Activated naive CD8-positive, alpha-beta T cell (primary cell): ENCODE data around the gene YWHAQ.

Source experiments
- H3K27ac Mint-ChIP-seq: one replicate; pipeline ENCODE4 v1.8.0; 2021; ENCODE audit warnings: mixed read lengths
- H3K27me3 Mint-ChIP-seq: one replicate; pipeline ENCODE4 v1.8.0; 2021; ENCODE audit warnings: mixed read lengths
- H3K36me3 Mint-ChIP-seq: one replicate; pipeline ENCODE4 v1.8.0; 2021; ENCODE audit warnings: mixed read lengths
- H3K4me1 Mint-ChIP-seq: one replicate; pipeline ENCODE4 v1.8.0; 2021; ENCODE audit warnings: low read depth, mixed read lengths
- H3K4me3 Mint-ChIP-seq: one replicate; pipeline ENCODE4 v1.8.0; 2021; ENCODE audit warnings: mild to moderate bottlenecking, mixed read lengths
- H3K9me3 Mint-ChIP-seq: one replicate; pipeline ENCODE4 v1.8.0; 2021; ENCODE audit warnings: low read depth, mixed read lengths

YWHAQ gene

DNA sequence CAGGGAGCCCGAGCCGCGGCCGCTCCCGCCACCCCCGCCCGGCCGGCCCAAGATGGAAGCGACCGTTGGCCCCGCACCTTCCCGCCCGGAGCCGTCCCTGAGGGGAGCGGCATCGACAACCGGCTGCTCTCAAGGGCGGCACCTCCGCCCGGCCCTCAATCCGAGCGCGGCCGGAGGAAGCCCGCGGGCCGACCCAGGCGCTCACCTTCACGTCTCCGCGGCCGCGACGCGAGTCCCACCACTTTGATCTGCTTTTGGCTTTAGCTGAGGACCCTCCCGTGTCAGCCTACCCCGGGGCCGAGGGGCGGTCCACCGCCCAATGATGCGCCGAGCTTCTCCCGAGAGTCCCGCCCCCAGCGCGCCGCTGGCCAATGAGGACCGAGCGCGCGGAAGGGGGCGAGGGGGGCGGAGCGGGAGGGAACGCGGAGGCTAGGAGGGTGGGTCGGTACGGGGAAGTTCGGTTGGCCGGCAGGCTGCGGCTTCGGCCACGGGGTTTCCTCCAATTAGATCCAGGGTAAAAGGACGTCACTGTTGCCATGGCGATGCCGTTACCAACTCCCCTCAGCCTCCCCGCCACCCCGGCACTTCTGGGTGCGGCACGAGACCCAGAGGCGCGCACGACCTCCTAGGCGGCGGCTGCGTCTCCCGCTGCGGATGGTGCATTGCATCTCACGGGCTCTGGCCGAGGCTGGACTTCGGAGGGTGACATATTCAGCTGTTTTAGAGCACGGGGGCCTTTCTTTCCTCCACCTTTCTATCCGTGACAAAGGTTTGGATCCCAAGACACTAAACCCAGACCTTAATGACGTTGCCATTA, at the start of gene YWHAQ:
YWHAQ (minus strand) TSS at position 262 of the 817 bp plus-strand sequence. CDS start 545 bp downstream, outside the sequence.
- Mint-ChIP-seq H3K9me3 (no peaks in the 10 kb centered on the region), H3K4me3 (peak within 1 kb of the TSS; percentile 97), H3K36me3 (peaks cover 24% of the 10 kb centered on the region), H3K27ac (peak within 1 kb of the TSS; percentile 91), H3K4me1 (peaks cover 44% of the 10 kb centered on the region), H3K27me3 (no peaks in the 10 kb centered on the region)

DNA sequence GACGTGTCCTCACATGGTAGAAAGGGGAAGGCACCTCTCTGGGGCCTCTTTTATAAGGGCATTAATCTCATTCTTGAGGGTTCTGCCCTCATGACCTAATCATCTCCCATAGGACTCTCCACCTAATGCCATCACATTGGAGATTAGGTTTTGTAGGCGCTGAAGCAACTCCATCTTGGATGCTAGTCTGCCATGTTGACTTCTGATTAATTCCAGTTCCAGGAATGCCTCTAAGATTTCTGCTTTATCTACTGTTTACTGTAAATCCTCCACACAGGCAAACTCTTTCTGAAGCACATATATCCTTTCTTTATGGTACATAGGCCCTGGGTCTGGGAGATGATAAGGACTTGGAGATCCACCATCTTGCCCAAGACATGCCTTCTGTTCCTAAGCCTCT, 49.3 kb upstream of the YWHAQ start:
- Mint-ChIP-seq H3K4me1 (peaks cover 4% of the 10 kb centered on the region), H3K36me3 (no peaks in the 10 kb centered on the region), H3K9me3 (no peaks in the 10 kb centered on the region), H3K4me3 (no peak overlapping the region), H3K27ac (no peak overlapping the region), H3K27me3 (no peaks in the 10 kb centered on the region)

DNA sequence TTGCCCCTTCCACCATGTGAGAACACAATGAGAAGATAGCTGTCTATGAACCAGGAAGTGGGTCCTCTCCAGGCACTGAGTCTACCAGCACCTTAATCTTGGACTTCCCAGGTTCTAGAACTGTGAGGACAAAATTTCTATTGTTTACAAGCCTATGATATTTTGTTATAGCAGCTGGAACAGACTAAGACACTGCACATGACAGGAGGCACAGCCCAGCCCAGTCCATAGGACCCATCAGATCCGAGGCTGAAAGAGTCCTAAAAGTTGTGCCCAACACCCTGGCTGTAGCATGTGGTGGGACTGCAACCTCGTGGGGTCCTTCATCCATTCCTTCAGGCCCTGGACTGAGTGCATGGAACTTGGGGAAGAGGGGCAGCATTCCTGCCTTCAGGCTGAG, 48.4 kb upstream of the YWHAQ start:
- Mint-ChIP-seq H3K4me1 (peaks cover 4% of the 10 kb centered on the region), H3K36me3 (no peaks in the 10 kb centered on the region), H3K27ac (no peak overlapping the region), H3K27me3 (no peaks in the 10 kb centered on the region), H3K4me3 (no peak overlapping the region), H3K9me3 (no peaks in the 10 kb centered on the region)

DNA sequence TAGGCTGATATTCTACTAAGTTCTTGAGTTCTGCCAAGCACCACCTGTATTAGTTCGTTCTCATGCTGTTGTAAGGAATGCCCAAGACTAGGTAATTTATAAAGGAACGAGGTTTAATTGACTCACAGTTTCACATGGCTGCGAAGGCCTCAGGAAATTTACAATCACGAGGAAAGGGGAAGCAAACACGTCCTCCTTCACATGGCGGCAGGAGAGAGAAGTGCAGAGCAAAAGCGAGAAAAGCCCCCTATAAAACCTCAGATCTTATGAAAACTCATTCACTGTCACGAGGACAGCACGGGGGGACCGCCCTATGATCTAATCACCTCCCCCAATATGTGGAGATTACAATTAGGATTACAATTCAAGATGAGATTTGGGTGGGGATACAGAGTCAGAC, 47.7 kb upstream of the YWHAQ start:
- no peaks in the 10 kb centered on the region for H3K9me3 Mint-ChIP-seq
- H3K4me1 Mint-ChIP-seq: peaks cover 4% of the 10 kb centered on the region
- no peaks in the 10 kb centered on the region for H3K36me3 Mint-ChIP-seq
- H3K4me3 Mint-ChIP-seq: no peak overlapping the region
- no peaks in the 10 kb centered on the region for H3K27me3 Mint-ChIP-seq
- no peak overlapping the region for H3K27ac Mint-ChIP-seq

DNA sequence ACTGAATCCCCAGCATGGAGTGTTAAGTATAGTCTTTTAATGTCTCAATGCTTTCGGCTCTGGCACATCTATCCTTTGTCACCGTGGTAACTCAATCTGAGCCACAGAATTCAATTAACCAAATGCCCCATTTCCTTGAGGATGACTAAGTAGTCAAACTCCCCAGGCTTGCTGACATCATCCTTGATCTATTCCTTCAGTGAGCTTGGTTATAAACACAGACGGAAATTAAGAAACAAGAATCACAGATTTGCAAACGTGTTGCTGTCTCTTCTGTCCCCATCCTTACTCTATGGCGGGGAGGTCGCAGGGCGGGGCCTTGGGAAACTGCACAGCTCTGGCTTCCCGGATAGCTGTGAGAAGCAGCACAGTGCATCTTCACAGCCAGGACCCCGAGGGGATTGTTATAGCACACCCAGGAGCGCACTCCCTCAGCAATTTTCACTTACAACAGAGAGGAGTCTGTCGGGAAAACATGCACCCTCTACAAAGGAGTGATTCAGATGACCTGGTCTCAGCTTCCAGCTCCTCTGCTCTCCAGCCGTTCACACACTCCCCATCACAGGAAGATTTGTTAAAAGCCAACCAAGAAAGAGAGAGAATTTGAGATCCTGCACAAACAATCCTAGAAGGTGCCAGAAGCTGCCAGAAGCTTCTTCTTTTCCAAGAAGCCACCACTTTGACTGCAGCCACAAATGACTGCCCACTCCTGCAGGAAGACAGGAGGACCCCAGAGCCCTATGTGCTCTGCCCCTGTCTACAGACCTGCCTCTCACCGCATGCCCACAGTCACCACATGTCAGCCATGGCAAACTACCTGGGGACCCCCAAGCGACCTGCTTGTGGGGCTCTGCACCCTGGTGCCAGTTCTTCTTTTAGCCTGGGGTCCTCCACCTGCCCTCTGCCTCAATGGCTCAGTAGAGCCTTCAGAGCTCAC, 44.9 kb upstream of the YWHAQ start:
- no peaks in the 10 kb centered on the region for H3K9me3 Mint-ChIP-seq
- no peaks in the 10 kb centered on the region for H3K36me3 Mint-ChIP-seq
- no peak overlapping the region for H3K27ac Mint-ChIP-seq
- H3K4me3 Mint-ChIP-seq: no peak overlapping the region
- H3K4me1 Mint-ChIP-seq: no peaks in the 10 kb centered on the region
- no peaks in the 10 kb centered on the region for H3K27me3 Mint-ChIP-seq

DNA sequence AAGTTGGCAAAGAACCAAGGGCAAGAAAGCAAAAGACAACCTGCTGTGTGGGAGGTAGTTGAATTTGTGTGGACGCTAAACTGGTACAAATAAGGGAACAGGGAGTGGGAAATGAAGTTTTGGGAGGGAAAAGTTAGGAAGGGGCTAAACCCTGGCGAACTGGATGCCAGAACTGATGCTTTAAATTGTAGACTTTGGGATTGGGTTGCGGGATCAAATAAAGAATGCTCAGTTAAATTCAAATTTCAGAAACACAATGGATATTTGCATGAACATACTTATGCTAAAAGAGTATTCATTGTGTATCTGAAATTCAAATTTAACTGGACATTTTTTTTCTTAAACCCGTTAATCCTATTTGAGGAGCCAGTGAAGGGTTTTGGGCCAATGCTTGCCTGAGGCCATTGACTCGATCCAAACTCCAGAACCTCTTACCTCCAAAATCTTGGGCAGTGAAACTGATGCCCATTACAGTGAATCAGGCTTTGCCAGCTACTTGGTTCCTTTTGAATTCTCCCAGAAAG, 44.2 kb upstream of the YWHAQ start:
- Mint-ChIP-seq H3K36me3 (no peaks in the 10 kb centered on the region), H3K4me3 (no peak overlapping the region), H3K9me3 (no peaks in the 10 kb centered on the region), H3K27me3 (no peaks in the 10 kb centered on the region), H3K4me1 (no peaks in the 10 kb centered on the region), H3K27ac (no peak overlapping the region)

DNA sequence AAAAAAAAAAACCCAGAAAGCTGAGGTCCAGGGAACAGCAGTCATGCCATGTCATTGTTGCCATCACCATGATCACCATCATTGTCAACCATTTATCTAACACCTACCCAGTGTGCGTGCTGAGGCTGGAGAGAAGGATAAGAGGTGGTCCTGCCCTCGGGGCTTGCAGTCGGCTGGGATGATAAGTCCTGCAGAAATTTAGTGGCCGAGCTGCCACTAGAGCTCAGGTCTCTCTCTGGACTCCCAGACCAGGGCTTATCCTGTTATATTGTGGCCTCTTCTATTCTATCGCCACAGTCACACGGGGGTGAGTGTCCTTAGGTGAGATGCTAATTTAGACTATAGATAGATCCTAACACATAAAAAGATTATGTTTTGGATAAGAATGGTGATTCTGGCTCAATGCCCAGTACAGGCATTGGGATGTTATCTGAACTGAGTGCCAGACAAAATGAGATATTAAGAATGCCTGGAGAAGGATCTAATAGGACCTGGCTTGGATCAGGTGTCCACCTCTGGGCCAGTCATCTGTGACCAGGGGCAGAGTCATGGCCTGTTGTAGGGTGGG, 43.2 kb upstream of the YWHAQ start:
- H3K36me3 Mint-ChIP-seq: no peaks in the 10 kb centered on the region
- H3K27ac Mint-ChIP-seq: no peak overlapping the region
- no peaks in the 10 kb centered on the region for H3K9me3 Mint-ChIP-seq
- no peaks in the 10 kb centered on the region for H3K27me3 Mint-ChIP-seq
- H3K4me3 Mint-ChIP-seq: no peak overlapping the region
- H3K4me1 Mint-ChIP-seq: no peaks in the 10 kb centered on the region

DNA sequence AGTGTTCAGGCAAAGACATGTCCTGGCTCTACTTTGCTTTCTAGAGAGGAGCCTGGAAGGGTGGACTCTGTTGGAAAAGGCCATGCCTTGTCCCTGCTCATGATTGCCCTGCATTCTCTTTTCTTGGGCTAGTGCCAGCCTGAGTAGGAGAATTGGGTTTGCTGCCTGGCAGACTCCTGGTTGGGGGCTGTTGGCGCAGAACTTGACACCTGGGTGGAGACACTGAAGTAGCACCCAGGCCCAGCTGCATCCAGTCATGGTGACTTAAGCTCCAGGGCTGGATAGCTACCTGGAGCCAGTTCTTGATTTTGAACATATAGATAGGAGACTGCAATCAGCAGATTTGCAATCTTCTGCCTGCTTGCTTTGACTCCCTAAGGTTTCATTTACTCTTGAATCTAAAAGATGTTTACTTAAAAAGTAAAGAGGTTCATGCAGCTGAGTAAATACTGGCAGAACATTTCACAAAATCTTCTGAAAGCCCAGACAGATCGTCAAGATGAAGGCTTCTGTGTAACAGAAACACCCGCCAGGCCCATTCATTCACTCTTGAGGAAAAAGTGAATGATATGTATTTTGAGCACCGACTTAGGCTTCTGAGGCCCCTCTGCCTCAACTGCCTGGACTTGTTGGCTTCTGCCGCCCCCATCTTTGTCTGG, 38.0 kb upstream of the YWHAQ start:
- H3K4me3 Mint-ChIP-seq: no peak overlapping the region
- H3K4me1 Mint-ChIP-seq: peaks cover 1% of the 10 kb centered on the region
- peaks cover 2% of the 10 kb centered on the region for H3K27me3 Mint-ChIP-seq

DNA sequence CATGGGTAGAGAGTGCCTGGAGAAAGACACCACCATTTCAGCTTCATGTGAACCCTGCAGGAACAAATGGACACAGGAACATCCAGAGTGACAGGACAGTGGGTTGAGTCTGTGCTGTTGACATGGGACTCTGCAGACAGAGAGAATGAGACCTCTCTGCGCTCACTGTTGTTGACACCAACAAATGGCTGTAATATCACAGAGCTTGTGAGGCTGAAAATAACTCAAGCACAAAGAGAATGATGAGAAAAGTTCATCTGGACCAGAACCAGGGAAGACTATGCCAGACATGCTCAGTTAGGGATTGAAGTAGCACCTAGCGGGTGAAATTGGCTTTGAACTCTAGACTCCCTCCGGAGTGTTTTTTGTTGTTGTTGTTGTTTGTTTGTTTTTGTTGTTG, 37.0 kb upstream of the YWHAQ start:
- no peak overlapping the region for H3K4me3 Mint-ChIP-seq
- no peaks in the 10 kb centered on the region for H3K36me3 Mint-ChIP-seq
- H3K27me3 Mint-ChIP-seq: peaks cover 2% of the 10 kb centered on the region

More for the DNA sequence above, 38.0 kb upstream of the YWHAQ start:
- Mint-ChIP-seq H3K36me3 (no peaks in the 10 kb centered on the region), H3K27ac (no peak overlapping the region), H3K9me3 (no peaks in the 10 kb centered on the region)

DNA sequence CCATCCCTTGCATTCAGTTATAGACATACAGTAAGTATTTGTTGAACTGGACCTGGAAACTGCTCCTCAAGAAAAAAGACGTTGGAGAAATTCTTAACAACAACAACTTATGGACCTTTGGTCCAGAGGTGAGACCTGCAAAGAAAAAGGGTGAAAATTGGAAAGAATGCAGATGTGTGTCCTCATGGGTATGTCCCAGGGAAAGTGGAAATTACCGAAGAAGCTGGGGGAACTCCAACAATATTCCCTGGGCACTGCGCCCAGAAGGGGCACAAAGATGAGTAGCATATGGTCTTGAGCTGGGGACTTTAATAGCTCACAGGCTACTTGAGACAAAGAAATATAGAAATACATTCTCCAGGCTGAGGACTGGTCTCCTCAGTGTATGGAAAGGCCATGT, 35.5 kb upstream of the YWHAQ start:
- no peak overlapping the region for H3K27ac Mint-ChIP-seq

More for the DNA sequence above, 37.0 kb upstream of the YWHAQ start:
- Mint-ChIP-seq H3K9me3 (no peaks in the 10 kb centered on the region), H3K4me1 (peaks cover 6% of the 10 kb centered on the region), H3K27ac (no peak overlapping the region)

DNA sequence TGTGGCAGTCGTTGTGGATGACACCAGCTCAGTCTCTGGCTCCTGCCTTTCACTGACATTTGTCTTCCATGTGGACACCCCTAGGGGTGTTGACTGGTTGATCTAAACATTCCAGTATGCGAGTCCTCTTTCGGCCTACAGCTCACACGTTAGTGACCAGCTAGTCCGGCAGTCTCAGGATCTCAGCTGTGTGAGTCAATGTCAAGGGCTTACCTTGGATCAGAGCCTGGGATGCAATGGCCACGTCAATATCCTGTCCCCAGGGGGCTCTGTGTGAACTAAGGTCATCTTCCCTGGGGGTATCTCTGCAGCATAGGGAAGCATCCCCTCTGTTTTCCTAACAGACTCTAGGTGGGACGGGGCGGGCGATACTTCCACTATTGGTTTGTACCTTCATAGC, 35.1 kb upstream of the YWHAQ start:
- no peak overlapping the region for H3K27ac Mint-ChIP-seq
- H3K36me3 Mint-ChIP-seq: no peaks in the 10 kb centered on the region
- peaks cover 2% of the 10 kb centered on the region for H3K27me3 Mint-ChIP-seq
- no peaks in the 10 kb centered on the region for H3K9me3 Mint-ChIP-seq
- no peak overlapping the region for H3K4me3 Mint-ChIP-seq
- peaks cover 6% of the 10 kb centered on the region for H3K4me1 Mint-ChIP-seq

More for the DNA sequence above, 35.5 kb upstream of the YWHAQ start:
- H3K4me3 Mint-ChIP-seq: no peak overlapping the region
- peaks cover 6% of the 10 kb centered on the region for H3K4me1 Mint-ChIP-seq
- H3K27me3 Mint-ChIP-seq: peaks cover 2% of the 10 kb centered on the region
- H3K9me3 Mint-ChIP-seq: no peaks in the 10 kb centered on the region
- no peaks in the 10 kb centered on the region for H3K36me3 Mint-ChIP-seq

DNA sequence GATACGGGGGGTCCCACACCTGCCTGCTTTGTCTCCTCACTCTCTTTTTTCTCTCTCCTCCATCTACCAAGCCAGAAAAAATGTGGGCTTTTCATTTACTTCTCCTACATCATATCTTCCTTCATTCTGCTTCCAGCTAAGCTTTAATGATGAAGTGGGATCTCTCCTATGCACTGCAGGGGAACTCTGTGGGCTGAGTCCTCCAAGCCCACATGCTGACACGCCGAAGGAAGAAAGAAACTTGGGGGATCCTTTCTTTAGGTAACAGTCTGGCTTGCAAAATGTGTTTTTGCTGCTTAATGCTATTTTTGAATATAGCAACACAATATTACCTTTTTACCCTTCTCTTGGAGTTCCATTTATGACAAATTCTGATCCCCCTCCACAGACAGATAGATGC, 33.6 kb upstream of the YWHAQ start:
- Mint-ChIP-seq H3K9me3 (no peaks in the 10 kb centered on the region), H3K27ac (no peak overlapping the region), H3K36me3 (no peaks in the 10 kb centered on the region), H3K27me3 (peaks cover 2% of the 10 kb centered on the region), H3K4me3 (no peak overlapping the region), H3K4me1 (peaks cover 6% of the 10 kb centered on the region)

DNA sequence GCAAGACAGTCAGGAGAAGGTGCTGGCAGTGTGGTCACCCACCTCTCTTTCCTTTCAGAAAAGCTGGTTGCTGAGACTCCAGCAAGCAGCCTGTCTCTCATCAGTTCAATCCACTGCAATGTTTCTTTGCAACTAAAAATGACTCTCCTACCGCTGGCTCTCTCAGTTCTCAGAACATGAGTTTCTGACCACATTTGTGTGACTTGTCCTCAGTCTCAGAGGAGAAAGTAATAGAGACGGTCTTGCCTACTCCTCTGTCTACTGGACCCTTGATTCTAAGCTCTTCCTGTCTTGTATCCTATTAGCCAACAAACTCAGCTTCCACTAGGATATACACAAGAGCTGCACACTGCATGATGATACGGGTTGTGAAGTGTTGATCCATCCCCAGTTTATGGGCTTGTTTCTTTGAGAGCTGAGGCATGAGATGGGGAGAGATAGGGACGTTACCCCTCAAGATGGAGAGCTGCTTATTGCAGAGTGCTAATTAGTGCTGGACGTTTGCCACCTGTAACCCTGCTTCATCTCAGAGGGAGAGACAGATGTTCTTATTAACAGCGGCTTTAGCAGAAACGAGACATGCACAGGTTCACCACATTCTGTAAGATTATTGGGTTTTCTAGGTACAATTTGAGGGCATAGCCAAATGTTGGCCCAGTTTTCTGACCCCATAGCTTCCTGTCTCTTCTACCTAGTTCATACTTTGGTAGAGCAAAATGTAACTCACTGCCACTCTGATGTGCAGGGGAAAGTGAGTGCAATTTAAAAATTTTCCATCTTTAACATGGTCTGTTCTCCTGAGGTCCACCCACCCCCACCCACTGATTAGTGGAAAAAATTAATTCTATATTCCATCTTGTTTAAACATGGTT, 32.4 kb upstream of the YWHAQ start:
- Mint-ChIP-seq H3K27me3 (peaks cover 2% of the 10 kb centered on the region), H3K4me3 (no peak overlapping the region), H3K9me3 (no peaks in the 10 kb centered on the region)

DNA sequence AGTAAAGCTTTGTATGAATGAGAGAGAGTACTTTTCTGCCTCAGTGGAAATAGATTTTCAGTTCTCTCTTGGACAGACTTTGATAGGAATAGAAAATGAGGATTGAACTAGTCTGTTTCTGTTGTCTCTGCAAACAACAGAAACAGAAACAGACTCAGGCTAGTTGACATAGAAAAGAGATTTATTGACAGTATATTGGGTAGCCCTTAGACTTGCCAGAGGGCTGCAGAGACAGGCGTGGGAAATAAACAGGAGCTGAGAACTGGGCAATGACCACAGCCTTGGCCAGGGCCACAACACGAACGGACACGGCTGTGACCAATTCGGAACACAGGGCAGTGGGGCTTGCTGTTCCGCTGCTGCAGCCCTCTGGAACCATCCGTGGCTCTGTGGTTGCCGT, 30.5 kb upstream of the YWHAQ start:
- H3K36me3 Mint-ChIP-seq: no peaks in the 10 kb centered on the region
- no peaks in the 10 kb centered on the region for H3K9me3 Mint-ChIP-seq
- H3K4me1 Mint-ChIP-seq: peaks cover 9% of the 10 kb centered on the region
- H3K27ac Mint-ChIP-seq: no peak overlapping the region
- H3K4me3 Mint-ChIP-seq: no peak overlapping the region
- peaks cover 2% of the 10 kb centered on the region for H3K27me3 Mint-ChIP-seq

More for the DNA sequence above, 32.4 kb upstream of the YWHAQ start:
- Mint-ChIP-seq H3K27ac (no peak overlapping the region), H3K4me1 (peaks cover 6% of the 10 kb centered on the region), H3K36me3 (no peaks in the 10 kb centered on the region)
